Adrenal gland (tissue), 5 donors: ENCODE measurements around the gene KLHL29.

Experiments used
- POLR2A ChIP-seq, 2 donors: fragments of 450-650 bp; IDR thresholded peaks; one replicate each; pipeline ENCODE4 v1.6.1; 2017; ENCODE audit warnings: antibody characterized with exemption in 2 of 2, mild to moderate bottlenecking in 2 of 2, moderate library complexity in 1 of 2
- TF ChIP-seq, protein P1 (sequence below), 6 experiments: fragments of 450-650 bp in 4 of 6; fragments of 200-600 bp in 2 of 6; sonication (generic) in 1 of 6; IDR thresholded peaks; 1 replicate in 5 of 6; 2 replicates in 1 of 6; pipeline versions ENCODE4 v1.5.1 to v1.8.0; 2016 to 2021; ENCODE audit warnings: antibody characterized with exemption in 6 of 6, mild to moderate bottlenecking in 2 of 6, moderate library complexity in 1 of 6
- donor health status: DM: no; HTN: no; CAD: no.

DNA sequence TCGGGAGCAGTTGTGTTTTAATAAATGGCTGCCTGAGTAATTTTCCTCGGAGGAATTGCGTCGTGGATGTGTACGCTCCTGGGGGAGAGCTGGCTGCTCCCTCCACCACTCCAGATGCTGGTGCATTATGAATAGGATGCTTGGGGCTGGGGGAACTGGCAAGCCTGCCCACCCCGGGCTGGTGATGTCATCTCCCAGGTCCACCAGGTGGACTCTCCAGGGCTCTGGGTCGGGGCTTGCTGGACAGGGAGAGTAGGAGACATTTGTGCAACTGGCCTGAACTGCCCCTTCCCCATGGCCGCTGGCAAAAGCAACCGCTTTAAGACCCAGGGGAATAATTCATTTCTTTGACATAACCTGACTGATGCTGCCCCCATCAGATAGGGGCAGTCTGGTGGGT is 158.7 kb downstream of the KLHL29 start:
- TF ChIP-seq, protein P1, sequence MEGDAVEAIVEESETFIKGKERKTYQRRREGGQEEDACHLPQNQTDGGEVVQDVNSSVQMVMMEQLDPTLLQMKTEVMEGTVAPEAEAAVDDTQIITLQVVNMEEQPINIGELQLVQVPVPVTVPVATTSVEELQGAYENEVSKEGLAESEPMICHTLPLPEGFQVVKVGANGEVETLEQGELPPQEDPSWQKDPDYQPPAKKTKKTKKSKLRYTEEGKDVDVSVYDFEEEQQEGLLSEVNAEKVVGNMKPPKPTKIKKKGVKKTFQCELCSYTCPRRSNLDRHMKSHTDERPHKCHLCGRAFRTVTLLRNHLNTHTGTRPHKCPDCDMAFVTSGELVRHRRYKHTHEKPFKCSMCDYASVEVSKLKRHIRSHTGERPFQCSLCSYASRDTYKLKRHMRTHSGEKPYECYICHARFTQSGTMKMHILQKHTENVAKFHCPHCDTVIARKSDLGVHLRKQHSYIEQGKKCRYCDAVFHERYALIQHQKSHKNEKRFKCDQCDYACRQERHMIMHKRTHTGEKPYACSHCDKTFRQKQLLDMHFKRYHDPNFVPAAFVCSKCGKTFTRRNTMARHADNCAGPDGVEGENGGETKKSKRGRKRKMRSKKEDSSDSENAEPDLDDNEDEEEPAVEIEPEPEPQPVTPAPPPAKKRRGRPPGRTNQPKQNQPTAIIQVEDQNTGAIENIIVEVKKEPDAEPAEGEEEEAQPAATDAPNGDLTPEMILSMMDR (IDR thresholded peaks at IDR 0.05): no peak
- TF ChIP-seq POLR2A (IDR thresholded peaks at IDR 0.05): no peak
